OCI-LY7 (cell line): ENCODE results near the gene ADORA2A.

Experiments used
- EZH2phosphoT487 ChIP-seq: fragments of 200-600 bp; sonication (generic); IDR thresholded peaks from 2 replicates; pipeline ENCODE4 v1.6.1; 2018; ENCODE audit warnings: low read depth, borderline replicate concordance, mild to moderate bottlenecking, mixed run types, antibody characterized with exemption, low read length, moderate library complexity, mixed read lengths
- TF ChIP-seq, protein P1 (sequence below): fragments of 200-600 bp; sonication (generic); conservative IDR thresholded peaks from 2 replicates; pipeline ENCODE4 v1.5.1; 2014; ENCODE audit warnings: mild to moderate bottlenecking, antibody characterized with exemption, low read length, moderate library complexity, mixed read lengths

- TF ChIP-seq, protein P1, sequence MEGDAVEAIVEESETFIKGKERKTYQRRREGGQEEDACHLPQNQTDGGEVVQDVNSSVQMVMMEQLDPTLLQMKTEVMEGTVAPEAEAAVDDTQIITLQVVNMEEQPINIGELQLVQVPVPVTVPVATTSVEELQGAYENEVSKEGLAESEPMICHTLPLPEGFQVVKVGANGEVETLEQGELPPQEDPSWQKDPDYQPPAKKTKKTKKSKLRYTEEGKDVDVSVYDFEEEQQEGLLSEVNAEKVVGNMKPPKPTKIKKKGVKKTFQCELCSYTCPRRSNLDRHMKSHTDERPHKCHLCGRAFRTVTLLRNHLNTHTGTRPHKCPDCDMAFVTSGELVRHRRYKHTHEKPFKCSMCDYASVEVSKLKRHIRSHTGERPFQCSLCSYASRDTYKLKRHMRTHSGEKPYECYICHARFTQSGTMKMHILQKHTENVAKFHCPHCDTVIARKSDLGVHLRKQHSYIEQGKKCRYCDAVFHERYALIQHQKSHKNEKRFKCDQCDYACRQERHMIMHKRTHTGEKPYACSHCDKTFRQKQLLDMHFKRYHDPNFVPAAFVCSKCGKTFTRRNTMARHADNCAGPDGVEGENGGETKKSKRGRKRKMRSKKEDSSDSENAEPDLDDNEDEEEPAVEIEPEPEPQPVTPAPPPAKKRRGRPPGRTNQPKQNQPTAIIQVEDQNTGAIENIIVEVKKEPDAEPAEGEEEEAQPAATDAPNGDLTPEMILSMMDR = no peak
- no peak for TF ChIP-seq EZH2phosphoT487
Observed at GRCh38 chr22:24416095-24416494, 11.3 kb upstream of the ADORA2A start.
